ENCODE results near the gene TRIM71. TPM values are rescaled to one million over a fixed set of nuclear protein-coding genes. Genes with fewer than 3 reads are reported as not detected.

Gene TRIM71
- total RNA-seq, 4 donors from 2014 or later = not detected

DNA sequence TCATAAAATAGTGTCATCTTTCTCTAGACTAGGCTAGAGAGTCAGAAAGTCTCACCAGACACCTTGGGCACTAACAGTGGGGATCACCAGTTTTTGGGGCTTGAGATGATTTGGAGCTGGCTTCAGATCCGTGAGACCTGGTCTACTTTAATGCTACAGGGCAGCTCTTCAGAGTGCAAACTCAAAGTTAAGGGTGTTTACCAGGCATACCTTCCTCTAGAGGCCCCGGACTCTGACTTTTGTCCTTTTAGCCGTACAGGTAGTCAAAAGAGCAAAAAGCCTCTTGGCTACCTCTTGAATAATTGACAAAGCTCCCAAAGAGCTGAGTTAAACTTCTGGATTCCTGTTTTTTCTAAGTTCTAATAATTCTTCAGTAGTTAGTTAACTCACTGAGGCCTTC lies 92.2 kb downstream of the TRIM71 start:
- no peak overlapping the region for H3K27ac ChIP-seq
- 81 to 100% methylated on average over 2 to 3 of the region's 3 CpGs for whole genome bisulfite sequencing, 2 donors (ENCODE audit: low coverage in 1 of 2)
- intact Hi-C loops (cut with DNase I; ENCODE audit: low total_unique reads) (no loop called here), in situ Hi-C loops (cut with MboI; ENCODE audit: low pct_ligation_motif_present in 1 of 4, low pct_unique_long_range_greater_than_20kb in 1 of 4, low sequenced_read_pairs in 3 of 4) (loop anchor here in 1 of 4 donors (25.0 kb wide), 1 partner anchor 173 kb away; no protein-coding TSS in a partner anchor)
- TF ChIP-seq, protein P1, sequence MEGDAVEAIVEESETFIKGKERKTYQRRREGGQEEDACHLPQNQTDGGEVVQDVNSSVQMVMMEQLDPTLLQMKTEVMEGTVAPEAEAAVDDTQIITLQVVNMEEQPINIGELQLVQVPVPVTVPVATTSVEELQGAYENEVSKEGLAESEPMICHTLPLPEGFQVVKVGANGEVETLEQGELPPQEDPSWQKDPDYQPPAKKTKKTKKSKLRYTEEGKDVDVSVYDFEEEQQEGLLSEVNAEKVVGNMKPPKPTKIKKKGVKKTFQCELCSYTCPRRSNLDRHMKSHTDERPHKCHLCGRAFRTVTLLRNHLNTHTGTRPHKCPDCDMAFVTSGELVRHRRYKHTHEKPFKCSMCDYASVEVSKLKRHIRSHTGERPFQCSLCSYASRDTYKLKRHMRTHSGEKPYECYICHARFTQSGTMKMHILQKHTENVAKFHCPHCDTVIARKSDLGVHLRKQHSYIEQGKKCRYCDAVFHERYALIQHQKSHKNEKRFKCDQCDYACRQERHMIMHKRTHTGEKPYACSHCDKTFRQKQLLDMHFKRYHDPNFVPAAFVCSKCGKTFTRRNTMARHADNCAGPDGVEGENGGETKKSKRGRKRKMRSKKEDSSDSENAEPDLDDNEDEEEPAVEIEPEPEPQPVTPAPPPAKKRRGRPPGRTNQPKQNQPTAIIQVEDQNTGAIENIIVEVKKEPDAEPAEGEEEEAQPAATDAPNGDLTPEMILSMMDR (IDR thresholded peaks at IDR 0.05) = no peak
- TF ChIP-seq POLR2AphosphoS5 (IDR thresholded peaks at IDR 0.05) = no peak
- no peak for TF ChIP-seq POLR2A (IDR thresholded peaks at IDR 0.05)
- no peak overlapping the region for H3K4me3 ChIP-seq
- no peaks in the 10 kb centered on the region for H3K9me3 ChIP-seq
- no peaks in the 10 kb centered on the region for H3K4me1 ChIP-seq
- no peaks in the 10 kb centered on the region for H3K27me3 ChIP-seq
- no peak for DNase-seq
- no peaks in the 10 kb centered on the region for H3K36me3 ChIP-seq

DNA sequence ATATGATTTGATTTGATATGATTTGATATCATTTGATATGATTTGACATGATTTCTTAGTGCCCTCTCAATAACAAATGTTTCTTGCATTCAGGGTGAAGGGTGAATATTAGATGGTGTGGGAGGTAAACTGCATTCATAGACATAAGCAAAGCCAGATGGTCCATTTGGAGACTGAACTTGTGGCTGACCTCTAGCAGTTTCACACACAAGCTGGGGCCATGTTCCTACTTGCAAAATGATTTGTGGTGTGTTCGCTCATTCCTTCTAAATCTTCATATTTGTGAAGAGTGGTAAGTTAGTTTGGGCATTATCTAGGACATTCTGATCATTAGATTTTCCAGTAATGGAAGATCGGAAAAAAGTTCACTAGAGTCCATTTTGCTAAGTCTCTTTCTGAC lies 93.2 kb downstream of the TRIM71 start:
- in situ Hi-C loops (cut with MboI; ENCODE audit: low pct_ligation_motif_present in 1 of 4, low pct_unique_long_range_greater_than_20kb in 1 of 4, low sequenced_read_pairs in 3 of 4) (loop anchor here in 1 of 4 donors (25.0 kb wide), 1 partner anchor 174 kb away; no protein-coding TSS in a partner anchor), intact Hi-C loops (cut with DNase I; ENCODE audit: low total_unique reads) (no loop called here)
- no peaks in the 10 kb centered on the region for H3K4me1 ChIP-seq
- no peaks in the 10 kb centered on the region for H3K36me3 ChIP-seq
- H3K9me3 ChIP-seq = no peaks in the 10 kb centered on the region
- DNase-seq = no peak
- H3K27me3 ChIP-seq = no peaks in the 10 kb centered on the region
- WGBS, 2 donors (ENCODE audit: low coverage in 1 of 2) = 90 to 92% methylated on average over 2 of the region's 2 CpGs
- H3K4me3 ChIP-seq = no peak overlapping the region
- TF ChIP-seq, protein P1 (IDR thresholded peaks at IDR 0.05) = no peak
- TF ChIP-seq POLR2AphosphoS5 (IDR thresholded peaks at IDR 0.05) = no peak
- no peak for TF ChIP-seq POLR2A (IDR thresholded peaks at IDR 0.05)
- no peak for TF ChIP-seq EP300 (IDR thresholded peaks at IDR 0.05; ENCODE audit: low read depth)
- no peak overlapping the region for H3K27ac ChIP-seq

DNA sequence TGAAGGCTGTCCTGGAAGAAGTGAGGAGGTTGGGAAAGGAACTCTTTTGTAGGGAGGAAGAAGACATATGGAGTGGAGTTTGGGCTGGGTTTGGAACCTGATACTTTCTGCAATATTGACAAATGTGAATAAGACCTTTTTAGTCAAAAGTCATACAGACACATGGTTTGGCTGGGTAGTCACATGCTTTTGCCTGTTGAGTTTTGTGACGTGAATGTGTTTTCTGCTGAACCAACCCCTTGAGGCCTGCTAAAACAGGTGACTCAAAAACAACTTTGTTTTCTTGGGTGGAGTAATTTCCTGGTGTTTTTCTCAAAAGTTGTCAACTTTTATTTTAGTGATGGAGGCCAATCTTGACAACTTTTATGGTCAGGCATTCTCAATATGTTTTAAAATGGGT lies 94.2 kb downstream of the TRIM71 start:
- in situ Hi-C loops (cut with MboI; ENCODE audit: low pct_ligation_motif_present in 1 of 4, low pct_unique_long_range_greater_than_20kb in 1 of 4, low sequenced_read_pairs in 3 of 4) = loop anchor here in 1 of 4 donors (25.0 kb wide), 1 partner anchor 175 kb away; no protein-coding TSS in a partner anchor
- TF ChIP-seq, protein P1 (IDR thresholded peaks at IDR 0.05) = no peak
- TF ChIP-seq POLR2AphosphoS5 (IDR thresholded peaks at IDR 0.05) (no peak), POLR2A (IDR thresholded peaks at IDR 0.05) (no peak), EP300 (IDR thresholded peaks at IDR 0.05; ENCODE audit: low read depth) (no peak)
- no peak overlapping the region for H3K4me3 ChIP-seq
- no peaks in the 10 kb centered on the region for H3K9me3 ChIP-seq
- WGBS, 2 donors (ENCODE audit: low coverage in 1 of 2) = 83 to 90% methylated on average over 1 of the region's 1 CpG
- DNase-seq = no peak
- no peaks in the 10 kb centered on the region for H3K4me1 ChIP-seq
- intact Hi-C loops (cut with DNase I; ENCODE audit: low total_unique reads) = no loop called here
- no peaks in the 10 kb centered on the region for H3K36me3 ChIP-seq
- H3K27me3 ChIP-seq = no peaks in the 10 kb centered on the region
- H3K27ac ChIP-seq = no peak overlapping the region

DNA sequence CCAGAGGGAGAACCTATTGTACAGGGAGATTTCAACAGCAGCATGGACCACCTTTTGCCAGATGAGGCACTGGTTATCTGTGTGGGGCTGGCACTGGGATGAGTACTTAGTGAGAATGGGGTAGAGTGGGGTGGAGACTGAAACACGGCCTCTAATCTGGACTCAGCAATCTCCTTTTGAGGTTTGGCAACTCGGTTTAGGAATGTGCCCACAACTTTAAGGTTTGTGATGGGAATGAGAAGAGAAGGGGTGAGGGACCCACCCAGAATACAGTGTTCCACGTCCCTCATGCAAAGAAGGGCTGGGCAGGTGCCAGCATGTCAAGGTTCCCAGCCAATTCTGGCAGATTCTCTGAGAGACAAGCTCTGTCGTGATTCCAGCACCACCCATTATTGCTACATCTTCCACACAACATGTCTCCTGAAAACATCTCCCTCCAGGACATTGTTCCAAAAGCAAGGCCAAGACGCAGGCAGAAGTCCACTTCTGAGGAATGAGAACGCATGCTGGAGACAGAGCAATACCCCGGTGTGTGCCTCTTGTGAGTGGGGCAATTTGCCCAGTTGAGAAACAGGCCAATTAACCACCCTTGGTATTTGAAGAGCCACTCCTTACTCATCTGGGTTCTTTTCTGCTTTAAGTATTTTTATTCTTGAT lies 96.1 kb downstream of the TRIM71 start:
- WGBS, 2 donors (ENCODE audit: low coverage in 1 of 2) = 58% methylated on average over 7 of the region's 7 CpGs; no CpG with 5 or more reads in 1 of the 2 donors
- TF ChIP-seq, protein P1 (IDR thresholded peaks at IDR 0.05) = no peak
- TF ChIP-seq EP300 (IDR thresholded peaks at IDR 0.05; ENCODE audit: low read depth) (no peak), POLR2A (IDR thresholded peaks at IDR 0.05) (no peak), POLR2AphosphoS5 (IDR thresholded peaks at IDR 0.05) (no peak)
- Histone ChIP-seq H3K4me1 (no peaks in the 10 kb centered on the region), H3K36me3 (no peaks in the 10 kb centered on the region), H3K27ac (no peak overlapping the region), H3K27me3 (no peaks in the 10 kb centered on the region), H3K4me3 (no peak overlapping the region), H3K9me3 (no peaks in the 10 kb centered on the region)
- intact Hi-C loops (cut with DNase I; ENCODE audit: low total_unique reads) = no loop called here
- in situ Hi-C loops (cut with MboI; ENCODE audit: low pct_ligation_motif_present in 1 of 4, low pct_unique_long_range_greater_than_20kb in 1 of 4, low sequenced_read_pairs in 3 of 4) = loop anchor here in 1 of 4 donors (25.0 kb wide), 1 partner anchor 177 kb away; no protein-coding TSS in a partner anchor
- DNase-seq = no peak

Data from transverse colon (tissue), 4 donors.